Activated naive CD4-positive, alpha-beta T cell treated with anti-CD3 and anti-CD28 coated beads, Interleukin-2, amount 50 U/mL, for 72 hours (primary cell): ENCODE results near the gene COLEC11. TPM values are rescaled to one million over a fixed set of nuclear protein-coding genes. Genes with fewer than 3 reads are reported as not detected.
A peak's percentile ranks its signal among the peaks of the same experiment; 100 is the strongest.
"Not testable (repeated sequence)": the region's sequence is repeated elsewhere in the genome, so short reads cannot be mapped to it uniquely, and the experiment has no call there.

Experiments used
- ATAC-seq, 2 donors: fragments of 150-1000 bp; cut with Tn5 transposase; 2 replicates each; pipeline ENCODE4 v1.10.0; 2021; ENCODE audit warnings: mild to moderate bottlenecking in 2 of 2, moderate library complexity in 2 of 2
- DNase-seq, 2 donors: peaks; one replicate each; pipeline ENCODE4 v3.0.0; 2021 to 2022; ENCODE audit warnings: low spot score in 2 of 2
- H3K27ac Mint-ChIP-seq, 2 donors: one replicate each; pipeline ENCODE4 v1.8.0; 2022; ENCODE audit warnings: mild to moderate bottlenecking in 2 of 2, mixed read lengths in 2 of 2
- H3K36me3 Mint-ChIP-seq, 2 donors: one replicate each; pipeline ENCODE4 v1.8.0; 2022; ENCODE audit warnings: mixed read lengths in 2 of 2
- H3K9me3 Mint-ChIP-seq, 2 donors: one replicate each; pipeline ENCODE4 v1.8.0; 2022; ENCODE audit warnings: mixed read lengths in 2 of 2
- total RNA-seq, 2 donors: library from RNA; stranded (reverse); gene quantifications; one replicate each; pipeline ENCODE4 v1.2.3, GENCODE V29; 2022

COLEC11 gene
- not detected for total RNA-seq

- peak within 1 kb of the TSS in 1 of 2 donors; percentile 35 for H3K27ac Mint-ChIP-seq
Observed at GRCh38 chr2:3594493-3595281, at the start of gene COLEC11. Gene COLEC11, plus strand, starts transcription at chr2:3595112. Its CDS starts 9,229 bp downstream, at chr2:3604341.

GRCh38 chr2:3545788-3546478, 49.0 kb upstream of the COLEC11 start:
- no peak for ATAC-seq
- H3K36me3 Mint-ChIP-seq, result peaks cover 32 to 33% of the 10 kb centered on the region in 2 donors
- no peak overlapping the region for H3K27ac Mint-ChIP-seq
- DNase-seq, result no peak
- H3K9me3 Mint-ChIP-seq, result no peaks in the 10 kb centered on the region

More at GRCh38 chr2:3594493-3595281, at the start of gene COLEC11:
- no peak for DNase-seq
- ATAC-seq, result no peak
- no peaks in the 10 kb centered on the region for H3K9me3 Mint-ChIP-seq
- H3K36me3 Mint-ChIP-seq, result no peaks in the 10 kb centered on the region

- ATAC-seq, result peak in 1 of 2 donors; percentile 56
- no peaks in the 10 kb centered on the region for H3K9me3 Mint-ChIP-seq
- H3K36me3 Mint-ChIP-seq, result peaks cover 32 to 35% of the 10 kb centered on the region in 2 donors
Observed at GRCh38 chr2:3547915-3548314, 47.0 kb upstream of the COLEC11 start.

GRCh38 chr2:3553946-3554345, 41.0 kb upstream of the COLEC11 start:
- DNase-seq (no peak), ATAC-seq (no peak)
- H3K36me3 Mint-ChIP-seq, result peaks cover 22 to 47% of the 10 kb centered on the region in 2 donors
- H3K9me3 Mint-ChIP-seq, result no peaks in the 10 kb centered on the region
- H3K27ac Mint-ChIP-seq, result peak overlapping the region in 1 of 2 donors; percentile 51

More at GRCh38 chr2:3547915-3548314, 47.0 kb upstream of the COLEC11 start:
- H3K27ac Mint-ChIP-seq, result peak overlapping the region in 1 of 2 donors; percentile 21
- DNase-seq, result no peak

- peak overlapping the region; percentile 96 to 99 for H3K27ac Mint-ChIP-seq
- peaks cover 15 to 46% of the 10 kb centered on the region in 2 donors for H3K36me3 Mint-ChIP-seq
- no peaks in the 10 kb centered on the region for H3K9me3 Mint-ChIP-seq
- no peak for ATAC-seq
- DNase-seq, result no peak
Observed at GRCh38 chr2:3557639-3558204, 37.2 kb upstream of the COLEC11 start.

GRCh38 chr2:3558205-3559014, 36.5 kb upstream of the COLEC11 start, which contains the start of gene RNASEH1:
Gene RNASEH1, minus strand, starts transcription at chr2:3558333. Its CDS starts 73 bp downstream, at chr2:3558260.
- ATAC-seq (peak; percentile 96 to 98), DNase-seq (peak; percentile 99)
- peaks cover 15 to 46% of the 10 kb centered on the region in 2 donors for H3K36me3 Mint-ChIP-seq
- H3K9me3 Mint-ChIP-seq, result no peaks in the 10 kb centered on the region
- H3K27ac Mint-ChIP-seq, result peak within 1 kb of the TSS; percentile 96 to 99

- peaks cover 0 to 22% of the 10 kb centered on the region in 2 donors for H3K36me3 Mint-ChIP-seq
- DNase-seq, result no peak
- H3K9me3 Mint-ChIP-seq, result no peaks in the 10 kb centered on the region
- ATAC-seq, result peak in 1 of 2 donors; percentile 17
- no peak overlapping the region for H3K27ac Mint-ChIP-seq
Observed at GRCh38 chr2:3563521-3563976, 31.4 kb upstream of the COLEC11 start.

- Mint-ChIP-seq H3K27ac (no peak overlapping the region), H3K9me3 (no peaks in the 10 kb centered on the region), H3K36me3 (peaks cover 0 to 14% of the 10 kb centered on the region in 2 donors)
- DNase-seq (no peak), ATAC-seq (no peak)
Observed at GRCh38 chr2:3565117-3565516, 29.8 kb upstream of the COLEC11 start.

- DNase-seq, result no peak
- H3K9me3 Mint-ChIP-seq, result no peaks in the 10 kb centered on the region
- peaks cover 0 to 5% of the 10 kb centered on the region in 2 donors for H3K36me3 Mint-ChIP-seq
- no peak for ATAC-seq
- no peak overlapping the region for H3K27ac Mint-ChIP-seq
Observed at GRCh38 chr2:3566806-3567205, 28.1 kb upstream of the COLEC11 start.

- not testable (repeated sequence) for H3K27ac Mint-ChIP-seq, ATAC-seq, H3K36me3 Mint-ChIP-seq, DNase-seq, H3K9me3 Mint-ChIP-seq
Observed at GRCh38 chr2:3569656-3570055, 25.3 kb upstream of the COLEC11 start.

- DNase-seq, result no peak
- Mint-ChIP-seq H3K36me3 (peaks cover 13 to 14% of the 10 kb centered on the region in 2 donors), H3K27ac (no peak overlapping the region), H3K9me3 (no peaks in the 10 kb centered on the region)
- ATAC-seq, result no peak
Observed at GRCh38 chr2:3571284-3571683, 23.6 kb upstream of the COLEC11 start.

- H3K9me3 Mint-ChIP-seq, result no peaks in the 10 kb centered on the region
- ATAC-seq (no peak), DNase-seq (no peak)
- H3K27ac Mint-ChIP-seq, result no peak overlapping the region
- peaks cover 21 to 25% of the 10 kb centered on the region in 2 donors for H3K36me3 Mint-ChIP-seq
Observed at GRCh38 chr2:3572620-3573019, 22.3 kb upstream of the COLEC11 start.

GRCh38 chr2:3574155-3574554, 20.8 kb upstream of the COLEC11 start:
- no peak for ATAC-seq
- Mint-ChIP-seq H3K9me3 (no peaks in the 10 kb centered on the region), H3K36me3 (peaks cover 36 to 39% of the 10 kb centered on the region in 2 donors), H3K27ac (peak overlapping the region in 1 of 2 donors; percentile 94)
- DNase-seq, result no peak

GRCh38 chr2:3575534-3576262, 19.2 kb upstream of the COLEC11 start:
- no peak for DNase-seq
- H3K36me3 Mint-ChIP-seq, result peaks cover 48 to 50% of the 10 kb centered on the region in 2 donors
- peak overlapping the region; percentile 94 to 98 for H3K27ac Mint-ChIP-seq
- ATAC-seq, result peak; percentile 20 to 39
- H3K9me3 Mint-ChIP-seq, result no peaks in the 10 kb centered on the region

GRCh38 chr2:3576263-3576630, 18.7 kb upstream of the COLEC11 start:
- not testable (repeated sequence) for DNase-seq, ATAC-seq, H3K9me3 Mint-ChIP-seq
- peak overlapping the region; percentile 94 to 98 for H3K27ac Mint-ChIP-seq
- peaks cover 51 to 55% of the 10 kb centered on the region in 2 donors for H3K36me3 Mint-ChIP-seq
